ENCODE results near the gene DLG5. TPM values are rescaled to one million over a fixed set of nuclear protein-coding genes. Genes with fewer than 3 reads are reported as not detected.
A peak's percentile ranks its signal among the peaks of the same experiment; 100 is the strongest.
"Not testable (repeated sequence)": the region's sequence is repeated elsewhere in the genome, so short reads cannot be mapped to it uniquely, and the experiment has no call there.

Gene DLG5
- total RNA-seq, 1 experiment from 2014 or later, result 16.8 TPM

DNA sequence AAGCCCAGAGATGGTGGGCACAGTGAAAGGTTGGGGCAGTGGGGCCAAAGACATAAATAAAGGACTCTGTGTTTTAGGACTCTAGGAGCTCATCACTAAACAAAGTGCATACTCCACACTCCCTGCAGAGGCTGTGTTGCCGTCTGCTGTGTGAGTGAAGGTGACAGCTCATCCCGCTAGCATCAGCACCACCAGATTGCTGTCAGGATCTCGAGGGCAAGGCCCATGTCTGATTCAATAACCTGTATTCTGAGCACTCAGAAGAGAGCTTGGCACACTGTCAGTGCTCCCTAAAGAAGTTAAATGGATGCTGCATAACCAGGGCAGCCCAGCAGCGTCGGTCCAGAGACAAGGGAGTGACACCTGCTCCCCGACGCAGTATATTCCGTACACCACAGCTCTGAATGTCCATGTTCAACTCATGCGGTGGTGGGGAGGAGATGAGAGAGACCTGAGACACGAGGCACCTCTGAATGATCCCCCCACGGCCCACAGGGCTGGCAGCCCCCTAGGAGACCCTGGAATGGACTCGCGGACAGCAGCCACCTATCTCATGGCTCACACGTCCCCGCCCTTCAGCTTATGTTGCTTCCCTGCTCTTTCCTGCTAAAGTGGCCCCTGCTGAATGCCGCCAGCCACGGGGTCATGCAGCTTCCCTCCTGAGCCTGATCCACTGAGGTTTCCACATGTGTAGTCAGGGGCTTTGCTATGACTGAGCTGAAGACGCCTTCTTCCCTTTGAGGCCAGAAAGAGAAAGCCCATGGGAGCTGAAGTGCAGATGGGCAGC, 156.3 kb downstream of the DLG5 start:
- DNase-seq (ENCODE audit: low spot score), result no peak

- DNase-seq (ENCODE audit: low spot score), result no peak
Measured at GRCh38 chr10:77768039-77768438, 158.5 kb downstream of the DLG5 start.

DNA sequence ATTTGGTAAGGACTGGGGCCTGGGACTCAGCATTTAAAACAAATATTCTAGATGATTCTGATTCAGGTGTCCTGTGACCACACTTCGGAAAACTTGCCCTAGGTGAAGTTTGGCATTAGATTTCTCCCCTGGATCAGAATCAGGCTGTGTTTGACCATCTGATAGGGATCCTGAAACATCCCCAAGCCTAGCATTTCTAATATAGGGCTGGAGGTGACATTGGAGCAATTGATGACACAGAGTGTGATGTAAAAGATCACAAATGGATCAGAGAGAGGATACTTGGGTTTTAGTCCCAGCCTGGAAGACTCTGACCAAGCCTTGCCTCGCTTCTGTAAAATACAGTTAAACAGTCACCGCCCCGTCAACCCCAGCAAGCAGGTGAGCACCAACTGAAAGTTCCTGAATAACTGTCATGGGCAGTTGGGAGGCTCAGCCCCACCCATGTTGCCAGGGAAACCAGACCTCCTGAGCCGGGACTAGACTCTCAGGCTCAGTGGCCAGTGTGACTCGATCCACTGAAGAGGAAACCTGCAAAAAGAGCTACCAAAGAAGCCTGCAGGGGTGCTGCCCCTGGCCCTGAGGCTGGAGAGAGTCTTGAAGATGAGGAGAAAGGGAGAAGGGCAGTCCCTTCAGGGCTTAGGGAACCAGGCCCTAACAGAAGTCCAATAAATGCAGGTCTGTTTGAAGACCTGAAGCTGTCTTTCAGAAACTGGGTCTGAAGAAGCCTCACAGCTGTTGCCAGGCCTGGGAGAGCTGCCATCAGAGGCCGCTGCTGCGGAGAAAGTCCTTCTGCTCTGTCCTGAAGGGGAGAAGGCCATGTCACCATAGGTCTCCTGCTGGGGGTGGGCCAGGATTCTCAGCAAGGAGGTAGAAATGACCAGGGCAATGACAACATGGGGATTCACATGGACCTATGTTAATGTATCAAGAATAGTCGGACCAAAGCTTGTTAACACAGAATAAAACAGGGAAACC, 162.8 kb downstream of the DLG5 start:
- no peak for DNase-seq (ENCODE audit: low spot score)

DNA sequence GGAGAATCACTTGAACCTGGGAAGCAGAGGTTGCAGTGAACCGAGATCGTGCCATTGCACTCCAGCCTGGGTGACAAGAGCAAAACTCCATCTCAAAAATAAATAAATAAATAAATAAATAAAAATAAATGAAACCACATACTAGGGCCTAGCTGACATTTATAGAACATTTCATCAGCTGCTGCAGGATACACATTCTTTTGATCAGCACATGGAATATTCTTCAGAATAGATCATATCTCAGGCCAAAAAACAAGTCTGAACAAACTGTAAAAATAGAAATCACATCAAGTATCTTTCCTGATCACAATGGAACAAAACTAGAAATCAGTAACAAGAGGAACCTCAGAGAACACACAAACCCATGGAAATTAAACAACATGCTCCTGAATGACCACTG, 168.1 kb downstream of the DLG5 start:
- DNase-seq (ENCODE audit: low spot score), result not testable (repeated sequence)

GRCh38 chr10:77756319-77757232, 170.0 kb downstream of the DLG5 start:
- DNase-seq (ENCODE audit: low spot score), result peak; percentile 53

DNA sequence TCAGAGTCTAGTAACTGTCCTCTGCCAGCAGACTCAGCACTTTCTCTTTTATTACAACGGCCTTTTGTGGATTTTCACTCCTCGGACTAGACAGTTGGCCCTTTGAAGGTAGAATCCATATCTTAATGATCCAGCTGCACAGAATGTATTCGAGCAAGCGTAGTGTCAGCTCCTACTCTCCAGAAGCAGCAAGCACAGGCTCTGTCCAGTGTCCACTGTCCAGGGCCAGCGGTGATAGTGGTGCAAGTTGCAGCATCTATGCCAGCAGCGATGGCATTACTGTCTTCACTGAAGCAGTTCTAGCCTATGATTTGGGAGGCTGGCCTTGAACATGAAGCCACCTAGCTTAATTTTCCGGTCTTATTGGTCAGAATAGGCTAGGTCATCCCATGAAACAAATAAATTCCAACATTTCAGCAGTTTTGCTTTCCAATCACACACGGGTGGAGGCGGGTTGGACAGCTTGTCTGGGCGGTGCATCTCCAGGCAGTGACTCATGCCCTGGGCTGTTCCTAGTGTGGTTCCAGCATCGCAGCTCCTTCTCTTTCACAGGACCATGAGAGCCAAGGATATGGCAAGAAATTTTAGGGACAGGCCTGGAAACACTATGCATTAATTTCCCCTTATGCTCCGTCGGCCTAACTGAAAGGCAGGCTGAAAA, 180.4 kb downstream of the DLG5 start:
- no peak for DNase-seq (ENCODE audit: low spot score)

DNA sequence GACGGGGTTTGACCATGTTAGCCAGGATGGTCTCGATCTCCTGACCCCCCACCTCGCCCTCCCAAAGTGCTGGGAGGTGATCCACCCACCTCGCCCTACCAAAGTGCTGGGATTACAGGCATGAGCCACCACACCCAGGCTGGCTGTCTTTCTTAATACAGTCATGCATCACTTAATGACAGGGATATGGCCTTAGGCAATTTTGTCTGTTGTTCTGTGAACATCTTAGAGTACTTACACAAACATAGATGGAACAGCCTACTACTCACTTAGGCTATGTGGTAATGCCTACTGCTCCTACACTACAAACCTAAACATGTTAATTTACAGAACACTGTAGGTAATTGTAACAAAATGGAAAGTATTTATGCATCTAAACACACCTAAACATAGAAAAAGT, 182.3 kb downstream of the DLG5 start:
- no peak for DNase-seq (ENCODE audit: low spot score)

GRCh38 chr10:77742172-77742571, 184.4 kb downstream of the DLG5 start:
- no peak for DNase-seq (ENCODE audit: low spot score)

DNA sequence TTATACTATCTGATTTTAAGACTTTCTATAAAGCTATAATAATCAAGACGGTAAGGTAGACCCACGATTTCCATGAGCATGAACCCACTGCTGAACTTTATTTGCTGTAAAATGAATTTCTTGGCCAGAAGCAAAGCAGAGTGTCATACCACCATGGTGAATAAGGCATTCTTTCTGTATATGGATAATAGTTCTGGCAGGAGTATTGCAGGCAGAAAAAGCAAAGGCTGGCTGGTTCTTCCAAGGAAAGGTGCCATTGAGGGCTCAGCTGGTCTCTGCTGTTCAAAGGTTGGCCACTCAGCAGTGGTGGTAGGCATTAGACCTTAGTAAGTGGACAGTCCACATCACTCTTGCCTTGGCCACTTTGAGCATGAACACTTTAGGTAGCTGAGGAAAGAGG, 184.8 kb downstream of the DLG5 start:
- DNase-seq (ENCODE audit: low spot score), result no peak

Other genes with a start within 250 kb of the DLG5 start
- 4.7 and 5.5 TPM in 2 replicates for gene POLR3A, start 102.8 kb upstream of the DLG5 start, total RNA-seq (2014; rRNA removed; shearing (Covaris generic))
- 3,270 and 3,319 TPM in 2 replicates for gene RPS24, start 107.1 kb upstream of the DLG5 start, total RNA-seq (2014; rRNA removed; shearing (Covaris generic))